ENCODE measurements around the gene SEC16B. TPM values are rescaled to one million over a fixed set of nuclear protein-coding genes. Genes with fewer than 3 reads are reported as not detected.

The SEC16B gene
- total RNA-seq, 2 experiments from 2014 or later, result not detected

- H3K4me1 ChIP-seq (ENCODE audit: insufficient read depth, low read length, poor library complexity, severe bottlenecking), result no peaks in the 10 kb centered on the region
- H4K20me1 ChIP-seq (ENCODE audit: insufficient read depth, low read length), result no peaks in the 10 kb centered on the region
- no TSS peak for BruUV-seq (replicated peaks)
- no peaks in the 10 kb centered on the region for H3K9me2 ChIP-seq (ENCODE audit: insufficient read depth, low read length)
- no peaks in the 10 kb centered on the region for H3K9me3 ChIP-seq (ENCODE audit: low read length)
- TF ChIP-seq CTCF (conservative IDR thresholded peaks at IDR 0.05; ENCODE audit: low read length) (no peak), EZH2phosphoT487 (IDR thresholded peaks at IDR 0.05; ENCODE audit: borderline replicate concordance, low read depth, low read length) (no peak)
- no peak overlapping the region for H3K27ac ChIP-seq (ENCODE audit: low read depth, low read length, poor library complexity, severe bottlenecking)
- no peak overlapping the region for H3K4me3 ChIP-seq (ENCODE audit: low read depth, low read length, poor library complexity, severe bottlenecking)
- no peak for DNase-seq (ENCODE audit: low spot score)
- no peaks in the 10 kb centered on the region for H3K79me2 ChIP-seq (ENCODE audit: insufficient read depth, low read depth, low read length)
- H3K36me3 ChIP-seq (ENCODE audit: insufficient read depth, low read length), result no peaks in the 10 kb centered on the region
- H2AFZ ChIP-seq (ENCODE audit: low read length), result no peak overlapping the region
- CTCF ChIA-PET (ENCODE audit: unreplicated experiment), result no interaction called here
- intact Hi-C loops (cut with micrococcal nuclease; ENCODE audit: unreplicated experiment), result no loop called here
- POLR2A ChIA-PET, result interaction anchor here (0.7 kb wide), 1 partner anchor 133 kb away, joined by 3 read pairs; no protein-coding TSS in a partner anchor
- no peak overlapping the region for H3K4me2 ChIP-seq (ENCODE audit: low read length)
Observed at GRCh38 chr1:178010674-178011464, 41.0 kb upstream of the SEC16B start.

- no peaks in the 10 kb centered on the region for H3K9me3 ChIP-seq (ENCODE audit: low read length)
- H3K79me2 ChIP-seq (ENCODE audit: insufficient read depth, low read depth, low read length), result no peaks in the 10 kb centered on the region
- no peak for TF ChIP-seq CTCF (conservative IDR thresholded peaks at IDR 0.05; ENCODE audit: low read length)
- no peak for TF ChIP-seq EZH2phosphoT487 (IDR thresholded peaks at IDR 0.05; ENCODE audit: borderline replicate concordance, low read depth, low read length)
- POLR2A ChIA-PET, result no interaction called here
- H3K27ac ChIP-seq (ENCODE audit: low read depth, low read length, poor library complexity, severe bottlenecking), result no peak overlapping the region
- DNase-seq (ENCODE audit: low spot score), result no peak
- CTCF ChIA-PET (ENCODE audit: unreplicated experiment), result no interaction called here
- no peak overlapping the region for H3K4me3 ChIP-seq (ENCODE audit: low read depth, low read length, poor library complexity, severe bottlenecking)
- H3K9me2 ChIP-seq (ENCODE audit: insufficient read depth, low read length), result no peaks in the 10 kb centered on the region
- no TSS peak for BruUV-seq (replicated peaks)
- no peaks in the 10 kb centered on the region for H3K4me1 ChIP-seq (ENCODE audit: insufficient read depth, low read length, poor library complexity, severe bottlenecking)
- H2AFZ ChIP-seq (ENCODE audit: low read length), result no peak overlapping the region
- intact Hi-C loops (cut with micrococcal nuclease; ENCODE audit: unreplicated experiment), result no loop called here
- H4K20me1 ChIP-seq (ENCODE audit: insufficient read depth, low read length), result no peaks in the 10 kb centered on the region
- H3K4me2 ChIP-seq (ENCODE audit: low read length), result no peak overlapping the region
- no peaks in the 10 kb centered on the region for H3K36me3 ChIP-seq (ENCODE audit: insufficient read depth, low read length)
Observed at GRCh38 chr1:178006043-178006442, 36.2 kb upstream of the SEC16B start.

- ChIA-PET CTCF (ENCODE audit: unreplicated experiment) (no interaction called here), POLR2A (no interaction called here)
- no peak overlapping the region for H3K27ac ChIP-seq (ENCODE audit: low read depth, low read length, poor library complexity, severe bottlenecking)
- no TSS peak for BruUV-seq (replicated peaks)
- no peak for TF ChIP-seq EZH2phosphoT487 (IDR thresholded peaks at IDR 0.05; ENCODE audit: borderline replicate concordance, low read depth, low read length)
- intact Hi-C loops (cut with micrococcal nuclease; ENCODE audit: unreplicated experiment), result no loop called here
- no peaks in the 10 kb centered on the region for H3K9me3 ChIP-seq (ENCODE audit: low read length)
- no peak for DNase-seq (ENCODE audit: low spot score)
- no peak overlapping the region for H3K4me3 ChIP-seq (ENCODE audit: low read depth, low read length, poor library complexity, severe bottlenecking)
- H2AFZ ChIP-seq (ENCODE audit: low read length), result no peak overlapping the region
- H3K79me2 ChIP-seq (ENCODE audit: insufficient read depth, low read depth, low read length), result no peaks in the 10 kb centered on the region
- H4K20me1 ChIP-seq (ENCODE audit: insufficient read depth, low read length), result no peaks in the 10 kb centered on the region
- no peaks in the 10 kb centered on the region for H3K4me1 ChIP-seq (ENCODE audit: insufficient read depth, low read length, poor library complexity, severe bottlenecking)
- no peaks in the 10 kb centered on the region for H3K9me2 ChIP-seq (ENCODE audit: insufficient read depth, low read length)
- no peaks in the 10 kb centered on the region for H3K36me3 ChIP-seq (ENCODE audit: insufficient read depth, low read length)
- no peak overlapping the region for H3K4me2 ChIP-seq (ENCODE audit: low read length)
Observed at GRCh38 chr1:178005450-178005849, 35.6 kb upstream of the SEC16B start.

Measured in OCI-LY7 (cell line).